B cell (primary cell): ENCODE measurements around the gene CEP295NL. TPM values are rescaled to one million over a fixed set of nuclear protein-coding genes. Genes with fewer than 3 reads are reported as not detected.

Source experiments
- ATAC-seq: fragments of 200-7000 bp; cut with Tn5 transposase; one replicate; pipeline ENCODE4 v1.10.0; 2021; ENCODE audit warnings: low read depth, mild to moderate bottlenecking, moderate number of reproducible peaks, moderate library complexity
- CTCF ChIA-PET: fragments of 350-600 bp; sonication (Branson Sonifier 250); formaldehyde crosslinking; loops from one replicate; lab custom pipeline; 2021; ENCODE audit warnings: antibody characterized with exemption, inconsistent platforms; lab: Charles Lee
- POLR2A ChIA-PET: fragments of 350-600 bp; sonication (Branson Sonifier 250); formaldehyde crosslinking; loops from one replicate; lab custom pipeline; 2021; ENCODE audit warnings: antibody characterized with exemption; lab: Charles Lee
- DNase-seq: peaks from one replicate; pipeline ENCODE4 v3.0.0; 2013
- H2AFZ ChIP-seq: 2 replicates; pipeline ENCODE4 v1.6.1; 2012; ENCODE audit warnings: mild to moderate bottlenecking, low read depth, low read length; ENCODE audit not compliant: insufficient read depth, poor library complexity, severe bottlenecking
- H3K27ac ChIP-seq, 2 donors: 1 replicate in 1 of 2; 2 replicates in 1 of 2; pipeline ENCODE4 v1.5.1; 2012 to 2013; ENCODE audit warnings: low read length in 2 of 2, mild to moderate bottlenecking in 2 of 2, moderate library complexity in 1 of 2
- H3K27me3 ChIP-seq, 4 experiments: fragments of 200-600 bp in 1 of 4; sonication (generic) in 1 of 4; replicated peaks in 1 of 4; 1 replicate in 2 of 4; 2 replicates in 2 of 4; pipeline versions ENCODE4 v1.6.1 to v1.7.0; 2013 to 2016; ENCODE audit warnings: low read length in 3 of 4, mild to moderate bottlenecking in 2 of 4, mixed read lengths in 1 of 4, moderate library complexity in 1 of 4; ENCODE audit not compliant: insufficient read depth in 4 of 4, control insufficient read depth in 3 of 4; ENCODE audit errors: control extremely low read depth in 1 of 4
- H3K36me3 ChIP-seq, 2 experiments: replicated peaks in 1 of 2; 1 replicate in 1 of 2; 2 replicates in 1 of 2; pipeline versions ENCODE4 v1.6.1 to v1.7.1; 2013; ENCODE audit warnings: low read length in 1 of 2; ENCODE audit not compliant: insufficient read depth in 2 of 2, control insufficient read depth in 1 of 2; ENCODE audit errors: control extremely low read depth in 1 of 2, extremely low read depth in 1 of 2
- H3K4me1 ChIP-seq, 2 donors: fragments of 200-600 bp in 1 of 2; sonication (generic) in 1 of 2; 1 replicate in 1 of 2; 2 replicates in 1 of 2; pipeline versions ENCODE4 v1.5.1 to v1.6.1; 2013 to 2017; ENCODE audit warnings: low read length in 2 of 2; ENCODE audit not compliant: control insufficient read depth in 2 of 2, insufficient read depth in 2 of 2
- H3K4me2 ChIP-seq: replicated peaks from 2 replicates; pipeline ENCODE3; 2012; ENCODE audit warnings: mild to moderate bottlenecking, low read depth, low read length; ENCODE audit not compliant: poor library complexity, severe bottlenecking
- H3K4me3 ChIP-seq, 5 experiments: fragments of 200-600 bp in 1 of 5; sonication (generic) in 1 of 5; 1 replicate in 3 of 5; 2 replicates in 2 of 5; pipeline versions ENCODE4 v1.5.1 to v1.7.0; 2011 to 2016; ENCODE audit warnings: low read length in 4 of 5, mild to moderate bottlenecking in 4 of 5, low read depth in 2 of 5, control low read depth in 1 of 5, moderate library complexity in 1 of 5; ENCODE audit not compliant: insufficient read depth in 1 of 5; ENCODE audit errors: control extremely low read depth in 1 of 5, extremely low read depth in 1 of 5
- H3K79me2 ChIP-seq: fragments of 200-600 bp; sonication (generic); one replicate; pipeline ENCODE4 v1.6.0; 2016; ENCODE audit warnings: low read length; ENCODE audit not compliant: control insufficient read depth, insufficient read depth
- H3K9ac ChIP-seq: fragments of 200-600 bp; sonication (generic); 2 replicates; pipeline ENCODE4 v1.6.1; 2017; ENCODE audit warnings: mild to moderate bottlenecking, low read length, moderate library complexity
- H3K9me3 ChIP-seq, 3 donors: one replicate each; pipeline versions ENCODE4 v1.6.1 to v1.7.1; 2013; ENCODE audit warnings: low read length in 2 of 3; ENCODE audit not compliant: control insufficient read depth in 2 of 3, insufficient read depth in 1 of 3; ENCODE audit errors: control extremely low read depth in 1 of 3
- H4K20me1 ChIP-seq: 2 replicates; pipeline ENCODE4 v1.6.0; 2012; ENCODE audit warnings: mild to moderate bottlenecking, low read length; ENCODE audit not compliant: insufficient read depth, control insufficient read depth, poor library complexity, severe bottlenecking
- H3K27ac Mint-ChIP-seq: one replicate; pipeline ENCODE4 v1.8.0; 2021; ENCODE audit warnings: mixed read lengths
- H3K27me3 Mint-ChIP-seq: one replicate; pipeline ENCODE4 v1.8.0; 2021; ENCODE audit warnings: mixed read lengths
- H3K4me1 Mint-ChIP-seq: one replicate; pipeline ENCODE4 v1.8.0; 2021; ENCODE audit warnings: mixed read lengths
- H3K4me3 Mint-ChIP-seq: one replicate; pipeline ENCODE4 v1.8.0; 2021; ENCODE audit warnings: mixed read lengths
- H3K9me3 Mint-ChIP-seq: one replicate; pipeline ENCODE4 v1.8.0; 2022; ENCODE audit warnings: mixed read lengths; ENCODE audit not compliant: insufficient read depth
- EZH2 ChIP-seq: IDR thresholded peaks from 2 replicates; pipeline ENCODE4 v1.6.1; 2012; ENCODE audit warnings: borderline replicate concordance, low read depth, mild to moderate bottlenecking, moderate library complexity, low read length; ENCODE audit not compliant: insufficient read depth, poor library complexity, severe bottlenecking
- WGBS: methylation state at CpG from one replicate; pipeline ENCODE4 v1.1.5; 2013; ENCODE audit warnings: missing lambda C conversion rate; ENCODE audit not compliant: insufficient coverage; 5-methylcytosine and 5-hydroxymethylcytosine counted together
- intact Hi-C: fragments of 100-400 bp; cut with micrococcal nuclease; formaldehyde crosslinking; loops from one replicate; pipeline ENCODE4 v1.10.0; 2022
- polyA plus RNA-seq: library from polyadenylated mRNA; depleted of rRNA; stranded (reverse); fragments of >200 nt; gene quantifications from 2 replicates; pipeline ENCODE4 v1.2.3, GENCODE V29; 2012
- total RNA-seq, 2 donors: library from RNA; stranded (reverse); fragments of 120-200 nt in 1 of 2; gene quantifications; 1 replicate in 1 of 2; 2 replicates in 1 of 2; pipeline versions ENCODE4 v1.2.3 to v1.2.4, GENCODE V29; 2013 to 2022
- TF ChIP-seq, protein P1 (sequence below): fragments of 200-600 bp; IDR thresholded peaks from one replicate; pipeline ENCODE4 v1.8.0; 2022; ENCODE audit warnings: antibody characterized with exemption, mild to moderate bottlenecking

The CEP295NL gene
- total and polyA plus RNA-seq, 2 donors (not counting 1 experiment from before 2014, with no cell fraction given) = 0.09 to 1.3 TPM

DNA sequence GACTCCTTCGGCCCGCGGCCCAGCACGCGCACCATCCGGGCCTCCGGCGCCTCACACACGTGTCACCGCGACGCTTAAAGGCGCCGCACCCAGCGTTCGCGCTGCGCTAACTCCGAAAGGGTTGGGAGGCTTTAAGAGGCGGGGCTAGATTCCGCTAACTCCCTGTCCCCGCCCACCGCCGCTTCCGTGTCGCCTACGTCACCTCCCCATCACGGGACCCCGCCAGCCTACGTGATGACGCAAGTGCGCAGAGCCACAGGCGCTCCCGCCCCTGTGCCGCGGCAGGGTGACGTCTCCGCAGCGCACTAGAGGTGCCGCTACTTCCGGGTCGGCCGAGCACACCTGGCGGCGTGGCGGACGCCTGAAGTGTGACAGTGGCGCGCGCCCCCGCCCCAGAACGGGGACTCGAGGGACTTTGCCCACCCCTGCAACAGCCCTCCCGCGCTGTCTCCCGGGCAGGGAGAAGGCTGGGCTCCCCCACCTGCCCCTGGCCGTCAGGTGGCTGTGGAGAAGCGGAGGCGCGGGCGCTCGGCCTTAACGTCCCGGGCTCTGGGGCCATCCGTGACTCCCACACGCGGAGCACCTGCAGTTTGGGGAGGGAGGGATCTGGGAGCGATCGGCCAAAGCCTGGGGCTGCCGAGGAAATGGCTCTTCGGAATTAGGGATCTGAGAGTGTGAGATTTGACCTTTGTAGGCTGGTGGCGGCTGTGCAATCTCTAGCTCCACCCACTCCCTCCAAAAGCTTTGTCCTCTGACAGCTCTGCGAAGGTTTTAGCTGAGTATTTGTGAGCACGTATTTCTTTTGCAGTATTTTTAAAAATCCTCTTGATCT lies 62.0 kb downstream of the CEP295NL start, which contains the start of gene USP36:
Gene USP36 (minus strand): TSS at position 35 of the 832 bp plus-strand sequence. CDS start 4,451 bp downstream, outside the sequence.
- H4K20me1 ChIP-seq = peaks cover 32% of the 10 kb centered on the region
- 1% methylated on average over 69 of the region's 74 CpGs for WGBS
- ChIA-PET CTCF (interaction anchor here (0.9 to 3.4 kb wide), 4 partner anchors 25 to 131 kb away, joined by 3 to 12 read pairs (median 4); no protein-coding TSS in a partner anchor), POLR2A (interaction anchor here (0.6 to 1.0 kb wide), 5 partner anchors 31 to 210 kb away, joined by 3 to 7 read pairs (median 4); no protein-coding TSS in a partner anchor)
- H3K9me3 Mint-ChIP-seq = no peaks in the 10 kb centered on the region
- no peaks in the 10 kb centered on the region for H3K27me3 ChIP-seq
- peak within 1 kb of the TSS; percentile 97 for H3K9ac ChIP-seq
- H3K4me3 Mint-ChIP-seq = peak within 1 kb of the TSS; percentile 91
- no peaks in the 10 kb centered on the region for H3K9me3 ChIP-seq
- H3K27me3 Mint-ChIP-seq = no peaks in the 10 kb centered on the region
- H3K4me3 ChIP-seq = peak within 1 kb of the TSS; percentile 74 to 85 (median 83)
- H3K27ac ChIP-seq = peak within 1 kb of the TSS; percentile 99 to 100
- peaks cover 37% of the 10 kb centered on the region for H3K4me1 Mint-ChIP-seq
- peaks cover 2 to 14% of the 10 kb centered on the region in 2 experiments for H3K36me3 ChIP-seq
- H2AFZ ChIP-seq = peak within 1 kb of the TSS; percentile 55
- H3K27ac Mint-ChIP-seq = peak within 1 kb of the TSS; percentile 98
- intact Hi-C loops = loop anchor here (1.0 to 10.0 kb wide), 6 partner anchors 48 to 1752 kb away; partner anchors contain the start of gene CYTH1
- DNase-seq (peak; percentile 100), ATAC-seq (peak; percentile 85)
- H3K4me1 ChIP-seq = peaks cover 21 to 24% of the 10 kb centered on the region in 2 donors
- peak within 1 kb of the TSS; percentile 92 for H3K4me2 ChIP-seq
- TF ChIP-seq EZH2 = no peak
- TF ChIP-seq, protein P1, sequence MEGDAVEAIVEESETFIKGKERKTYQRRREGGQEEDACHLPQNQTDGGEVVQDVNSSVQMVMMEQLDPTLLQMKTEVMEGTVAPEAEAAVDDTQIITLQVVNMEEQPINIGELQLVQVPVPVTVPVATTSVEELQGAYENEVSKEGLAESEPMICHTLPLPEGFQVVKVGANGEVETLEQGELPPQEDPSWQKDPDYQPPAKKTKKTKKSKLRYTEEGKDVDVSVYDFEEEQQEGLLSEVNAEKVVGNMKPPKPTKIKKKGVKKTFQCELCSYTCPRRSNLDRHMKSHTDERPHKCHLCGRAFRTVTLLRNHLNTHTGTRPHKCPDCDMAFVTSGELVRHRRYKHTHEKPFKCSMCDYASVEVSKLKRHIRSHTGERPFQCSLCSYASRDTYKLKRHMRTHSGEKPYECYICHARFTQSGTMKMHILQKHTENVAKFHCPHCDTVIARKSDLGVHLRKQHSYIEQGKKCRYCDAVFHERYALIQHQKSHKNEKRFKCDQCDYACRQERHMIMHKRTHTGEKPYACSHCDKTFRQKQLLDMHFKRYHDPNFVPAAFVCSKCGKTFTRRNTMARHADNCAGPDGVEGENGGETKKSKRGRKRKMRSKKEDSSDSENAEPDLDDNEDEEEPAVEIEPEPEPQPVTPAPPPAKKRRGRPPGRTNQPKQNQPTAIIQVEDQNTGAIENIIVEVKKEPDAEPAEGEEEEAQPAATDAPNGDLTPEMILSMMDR = no peak
- peaks cover 45% of the 10 kb centered on the region for H3K79me2 ChIP-seq

Other genes with a start within 250 kb of the CEP295NL start
- 353 and 368 TPM in 2 replicates for gene CYTH1, start 120.9 kb downstream of the CEP295NL start, total RNA-seq
- gene CYTH1, start 120.9 kb downstream of the CEP295NL start, polyA plus RNA-seq = 255 and 355 TPM in 2 replicates
- gene USP36, start 62.4 kb downstream of the CEP295NL start, total RNA-seq = 137 and 145 TPM in 2 replicates
- gene USP36, start 62.4 kb downstream of the CEP295NL start, polyA plus RNA-seq = 52.2 and 59.7 TPM in 2 replicates
- gene TIMP2, start 22.2 kb upstream of the CEP295NL start, total RNA-seq = 10.0 and 11.4 TPM in 2 replicates
- gene TIMP2, start 22.2 kb upstream of the CEP295NL start, polyA plus RNA-seq = 4.8 and 5.5 TPM in 2 replicates
- gene LGALS3BP, start 76.7 kb upstream of the CEP295NL start, total RNA-seq = 1.8 and 4.2 TPM in 2 replicates
- 5.7 and 7.5 TPM in 2 replicates for gene LGALS3BP, start 76.7 kb upstream of the CEP295NL start, polyA plus RNA-seq
- 44.2 and 49.2 TPM in 2 replicates for gene CANT1, start 106.6 kb upstream of the CEP295NL start, total RNA-seq
- 17.3 and 17.8 TPM in 2 replicates for gene CANT1, start 106.6 kb upstream of the CEP295NL start, polyA plus RNA-seq
- gene C1QTNF1, start 121.0 kb upstream of the CEP295NL start, total RNA-seq = not detected in 2 replicates
- gene C1QTNF1, start 121.0 kb upstream of the CEP295NL start, polyA plus RNA-seq = not detected in 2 replicates
- gene ENGASE, start 171.6 kb upstream of the CEP295NL start, total RNA-seq = 115 and 122 TPM in 2 replicates
- 75.0 and 92.1 TPM in 2 replicates for gene ENGASE, start 171.6 kb upstream of the CEP295NL start, polyA plus RNA-seq